ENCODE data around the gene RNASE8.

Gene RNASE8

DNA sequence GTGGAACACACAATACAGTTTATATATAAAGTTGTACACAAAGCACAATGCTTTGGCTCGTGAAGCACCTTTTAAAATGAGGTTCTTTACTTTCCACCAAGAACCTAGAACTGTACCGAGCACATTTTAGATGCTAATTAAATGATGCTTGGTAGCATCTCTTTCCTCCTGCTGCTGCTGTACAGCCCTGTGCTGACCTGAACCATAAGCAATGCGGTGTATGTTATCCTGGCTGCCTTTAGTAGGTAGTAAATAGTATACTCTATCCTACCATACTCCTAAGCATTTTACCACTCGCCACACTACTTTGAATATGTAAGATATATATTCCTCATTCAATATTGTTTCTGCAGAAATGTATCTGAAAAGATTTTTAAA is 2.9 kb upstream of the RNASE8 start:
- Histone ChIP-seq H3K4me2 (no peak overlapping the region), H3K36me3 (no peaks in the 10 kb centered on the region), H3K4me3 (no peak overlapping the region), H3K27ac (no peak overlapping the region), H3K27me3 (no peaks in the 10 kb centered on the region), H4K20me1 (no peaks in the 10 kb centered on the region; a peak in 1 of 22 replicates), H3K9me3 (replicated peaks in 1 of 11) (no peaks in the 10 kb centered on the region), H3K4me1 (0 out of 20 replicates have a peak, but pooled peaks cover 0 to 4% (median 0%) of the 10 kb centered on the region in 10 experiments), H3K9ac (no peak overlapping the region)
- no peak for TF ChIP-seq Cebpa-rat (IDR thresholded peaks at IDR 0.05)

DNA sequence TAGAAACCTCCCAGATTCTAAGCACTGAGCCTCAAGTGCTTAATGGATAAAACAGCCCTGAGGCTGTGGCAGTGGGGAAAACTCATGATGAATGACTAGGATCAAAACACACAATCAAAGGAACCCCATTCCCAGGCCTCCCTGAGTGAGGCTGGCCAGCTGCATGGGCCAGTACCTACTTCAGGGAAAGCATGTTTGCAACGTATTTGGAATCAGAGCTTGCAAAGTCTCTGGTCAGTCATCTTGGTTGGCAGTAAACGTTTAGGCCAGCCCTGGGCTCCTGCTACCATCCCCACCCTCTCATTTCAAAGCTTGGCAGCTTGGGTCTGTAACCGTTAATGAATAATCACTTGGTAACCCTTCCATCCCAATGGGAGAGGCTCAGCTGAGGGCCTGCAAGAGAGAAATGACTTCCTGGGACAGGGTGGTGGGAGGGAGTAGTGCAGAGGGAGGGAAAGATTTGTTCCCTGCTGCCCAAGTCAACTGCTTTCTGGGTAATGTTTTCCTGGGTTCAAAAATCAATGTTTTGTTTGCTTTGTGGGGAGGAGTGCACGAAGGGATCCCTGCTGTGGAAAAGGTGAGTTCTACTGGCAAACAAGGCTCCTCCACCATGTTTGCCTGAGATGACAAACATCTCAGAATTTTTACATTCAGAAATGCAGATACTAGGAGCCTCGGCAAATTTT is 2.0 kb upstream of the RNASE8 start:
- peaks cover 0 to 10% (median 0%) of the 10 kb centered on the region in 10 experiments; a peak in 1 of 20 replicates for H3K4me1 ChIP-seq
- H3K9me3 ChIP-seq (replicated peaks in 1 of 11) = no peaks in the 10 kb centered on the region
- H3K4me3 ChIP-seq = no peak overlapping the region
- no peak overlapping the region for H3K9ac ChIP-seq
- H3K27ac ChIP-seq = no peak overlapping the region
- no peaks in the 10 kb centered on the region for H3K27me3 ChIP-seq
- H4K20me1 ChIP-seq = no peaks in the 10 kb centered on the region; a peak in 1 of 22 replicates
- H3K36me3 ChIP-seq = no peaks in the 10 kb centered on the region
- TF ChIP-seq Cebpa-rat (IDR thresholded peaks at IDR 0.05) = no peak
- no peak overlapping the region for H3K4me2 ChIP-seq

DNA sequence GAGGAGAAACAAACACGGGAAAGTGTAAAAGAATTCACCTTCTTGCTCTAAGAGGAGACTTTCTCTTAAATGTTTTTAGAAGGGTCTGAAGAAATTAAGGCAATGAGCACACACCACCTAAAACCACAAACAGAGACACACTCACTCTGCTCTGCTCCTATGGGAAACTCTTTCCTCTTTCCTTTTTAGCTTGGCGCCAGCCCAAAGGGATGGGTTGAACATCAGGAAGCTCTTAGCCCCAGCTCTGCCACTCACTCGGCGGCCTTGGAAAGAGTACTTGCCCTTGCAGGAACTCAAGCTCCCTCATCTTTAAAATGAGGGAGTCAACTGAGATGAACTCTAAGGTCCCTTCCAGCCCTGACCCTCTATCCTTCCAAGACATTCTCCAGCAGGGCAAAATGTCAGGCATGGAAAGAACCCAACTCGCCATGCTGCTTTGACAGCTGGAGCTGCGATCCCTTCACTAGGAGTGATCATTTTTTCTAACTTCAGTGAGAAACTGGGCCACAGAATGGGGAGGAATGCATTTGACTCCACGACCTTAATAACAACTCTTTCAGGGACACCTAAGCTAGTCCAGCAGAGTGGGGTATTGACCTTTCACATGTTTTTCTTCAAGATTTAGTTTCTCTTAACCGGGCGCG is 980 bp upstream of the RNASE8 start:
- TF ChIP-seq Cebpa-rat (IDR thresholded peaks at IDR 0.05) = no peak
- Histone ChIP-seq H3K4me1 (peaks cover 0 to 10% (median 0%) of the 10 kb centered on the region in 10 experiments; a peak in 1 of 20 replicates), H3K9me3 (replicated peaks in 1 of 11) (no peaks in the 10 kb centered on the region), H3K4me3 (no peak overlapping the region), H3K36me3 (no peaks in the 10 kb centered on the region), H4K20me1 (no peaks in the 10 kb centered on the region; a peak in 1 of 22 replicates), H3K9ac (no peak overlapping the region), H3K4me2 (peak overlapping the region in 1 of 11 experiments; percentile 10; a peak in 1 of 22 replicates), H3K27me3 (no peaks in the 10 kb centered on the region), H3K27ac (no peak overlapping the region)

GRCh38 chr14:21058903-21059302 is 1.3 kb downstream of the RNASE8 start:
- Histone ChIP-seq H3K4me2 (no peak overlapping the region), H3K9ac (no peak overlapping the region)

DNA sequence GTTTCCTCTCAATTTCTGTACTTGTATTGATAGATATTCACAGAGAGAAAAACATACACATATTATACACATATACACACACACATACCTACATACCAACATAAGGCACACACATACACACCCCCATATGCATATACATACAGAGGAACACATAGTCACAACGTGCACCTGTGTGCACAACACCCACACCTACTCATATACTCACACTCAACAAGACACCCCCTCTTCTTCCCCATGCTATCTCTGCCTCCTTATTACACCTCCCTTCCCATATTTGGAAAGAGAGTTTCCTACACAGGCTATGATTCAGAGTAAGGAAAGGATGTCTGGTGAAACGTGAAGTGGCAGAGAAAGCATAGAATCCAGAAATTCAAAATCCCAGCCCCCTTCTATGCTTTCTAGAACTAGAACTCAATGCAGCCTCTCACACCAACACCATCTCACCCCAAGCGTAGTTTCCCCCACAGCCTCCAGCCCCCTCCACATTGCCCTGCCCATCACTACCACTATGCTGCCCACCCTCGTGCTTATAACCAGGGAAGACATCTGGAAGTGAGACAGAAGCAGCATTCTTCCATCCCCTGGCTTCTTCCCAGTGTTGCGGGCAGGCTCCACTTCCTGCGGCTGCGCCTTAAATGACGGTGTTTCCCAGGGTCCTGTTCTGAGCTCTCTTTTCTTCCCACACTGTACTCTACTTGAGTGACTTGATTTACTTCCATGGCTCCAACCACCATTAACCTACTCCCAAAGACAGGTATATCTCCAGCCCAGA is 2.4 kb downstream of the RNASE8 start:
- TF ChIP-seq Cebpa-rat (IDR thresholded peaks at IDR 0.05) = no peak

More at GRCh38 chr14:21058903-21059302, 1.3 kb downstream of the RNASE8 start:
- no peaks in the 10 kb centered on the region; a peak in 1 of 22 replicates for H4K20me1 ChIP-seq
- H3K27me3 ChIP-seq = no peaks in the 10 kb centered on the region
- no peak overlapping the region for H3K27ac ChIP-seq
- TF ChIP-seq Cebpa-rat (IDR thresholded peaks at IDR 0.05) = no peak
- H3K36me3 ChIP-seq = no peaks in the 10 kb centered on the region
- H3K9me3 ChIP-seq (replicated peaks in 1 of 11) = no peaks in the 10 kb centered on the region
- H3K4me1 ChIP-seq = peaks cover 0 to 21% (median 17%) of the 10 kb centered on the region in 10 experiments; a peak in 17 of 20 replicates
- H3K4me3 ChIP-seq = no peak overlapping the region

GRCh38 chr14:21060614-21061346 is 3.2 kb downstream of the RNASE8 start:
- H3K27me3 ChIP-seq = no peaks in the 10 kb centered on the region
- H3K9ac ChIP-seq = no peak overlapping the region
- TF ChIP-seq Cebpa-rat (IDR thresholded peaks at IDR 0.05) = no peak
- no peak overlapping the region for H3K4me2 ChIP-seq
- H3K9me3 ChIP-seq (replicated peaks in 1 of 11) = no peaks in the 10 kb centered on the region
- H3K27ac ChIP-seq = no peak overlapping the region
- no peaks in the 10 kb centered on the region; a peak in 1 of 22 replicates for H4K20me1 ChIP-seq
- no peaks in the 10 kb centered on the region for H3K36me3 ChIP-seq
- H3K4me3 ChIP-seq = no peak overlapping the region
- peaks cover 0 to 21% (median 17%) of the 10 kb centered on the region in 10 experiments; a peak in 17 of 20 replicates for H3K4me1 ChIP-seq

More for the DNA sequence above, 2.4 kb downstream of the RNASE8 start:
- Histone ChIP-seq H3K4me3 (no peak overlapping the region), H3K27me3 (no peaks in the 10 kb centered on the region), H4K20me1 (no peaks in the 10 kb centered on the region; a peak in 1 of 22 replicates), H3K4me1 (peaks cover 0 to 21% (median 17%) of the 10 kb centered on the region in 10 experiments; a peak in 17 of 20 replicates), H3K9ac (no peak overlapping the region), H3K9me3 (replicated peaks in 1 of 11) (no peaks in the 10 kb centered on the region), H3K36me3 (no peaks in the 10 kb centered on the region), H3K4me2 (no peak overlapping the region; a peak in 1 of 22 replicates), H3K27ac (no peak overlapping the region)

GRCh38 chr14:21061347-21061668 is 3.7 kb downstream of the RNASE8 start:
- TF ChIP-seq Cebpa-rat (IDR thresholded peaks at IDR 0.05) = no peak
- no peaks in the 10 kb centered on the region for H3K27me3 ChIP-seq

DNA sequence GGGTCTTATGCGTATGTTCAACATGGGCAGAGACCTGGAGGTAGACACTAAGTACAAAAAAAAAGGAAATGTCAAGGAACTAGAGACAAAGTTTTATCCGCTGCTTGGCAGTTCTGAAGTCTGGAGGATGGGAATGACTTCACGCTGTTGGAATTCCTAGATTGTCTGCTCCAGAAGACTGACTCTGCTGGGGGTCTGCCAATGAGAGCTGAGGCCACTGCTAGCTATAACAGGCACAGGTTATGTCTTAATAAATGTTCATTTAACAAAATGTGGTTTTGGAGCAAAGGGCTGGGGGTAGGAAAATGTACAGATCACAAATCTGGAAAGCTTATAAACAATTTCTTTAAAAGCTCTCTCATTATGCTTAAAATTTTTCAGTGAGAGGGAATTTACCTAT is 5.9 kb downstream of the RNASE8 start:
- peaks cover 0 to 4% (median 3%) of the 10 kb centered on the region in 11 experiments; a peak in 17 of 22 replicates for H3K27me3 ChIP-seq
- H3K4me3 ChIP-seq = no peak overlapping the region
- H3K4me2 ChIP-seq = peak overlapping the region in 8 of 11 experiments; percentile 31 to 72 (median 59); a peak in 16 of 22 replicates
- H3K27ac ChIP-seq = peak overlapping the region in 3 of 11 experiments; percentile 16 to 33 (median 31); a peak in 2 of 22 replicates
- H3K36me3 ChIP-seq = no peaks in the 10 kb centered on the region
- H3K4me1 ChIP-seq = peaks cover 3 to 19% (median 17%) of the 10 kb centered on the region in 10 experiments; a peak in 18 of 20 replicates
- peaks cover 0 to under 1% (median 0%) of the 10 kb centered on the region in 11 experiments; a peak in 2 of 22 replicates for H4K20me1 ChIP-seq
- H3K9me3 ChIP-seq (replicated peaks in 1 of 11) = no peaks in the 10 kb centered on the region
- no peak overlapping the region for H3K9ac ChIP-seq
- no peak for TF ChIP-seq Cebpa-rat (IDR thresholded peaks at IDR 0.05)

More at GRCh38 chr14:21061347-21061668, 3.7 kb downstream of the RNASE8 start:
- Histone ChIP-seq H3K36me3 (no peaks in the 10 kb centered on the region), H3K4me3 (no peak overlapping the region), H3K9me3 (replicated peaks in 1 of 11) (no peaks in the 10 kb centered on the region), H3K4me1 (peaks cover 0 to 21% (median 17%) of the 10 kb centered on the region in 10 experiments; a peak in 17 of 20 replicates), H3K9ac (no peak overlapping the region), H4K20me1 (no peaks in the 10 kb centered on the region; a peak in 1 of 22 replicates), H3K27ac (no peak overlapping the region), H3K4me2 (no peak overlapping the region)
